Endodermal cell (in vitro differentiated cells): Measurements from ENCODE around the gene KCNT2. TPM values are rescaled to one million over a fixed set of nuclear protein-coding genes. Genes with fewer than 3 reads are reported as not detected.

Source experiments
- DNase-seq: peaks from one replicate; pipeline ENCODE4 v3.0.0-alpha.2; 2017
- H3K27ac ChIP-seq: 2 replicates; pipeline ENCODE4 v1.5.1; 2013; ENCODE audit warnings: mild to moderate bottlenecking, low read depth, low read length, moderate library complexity
- H3K27me3 ChIP-seq: 2 replicates; pipeline ENCODE4 v1.6.1; 2013; ENCODE audit warnings: mild to moderate bottlenecking, low read length, moderate library complexity; ENCODE audit not compliant: insufficient read depth, control insufficient read depth, poor library complexity, severe bottlenecking
- H3K36me3 ChIP-seq: 2 replicates; pipeline ENCODE4 v1.7.0; 2013; ENCODE audit warnings: mild to moderate bottlenecking, low read length, moderate library complexity; ENCODE audit not compliant: control insufficient read depth, insufficient read depth
- H3K4me1 ChIP-seq: one replicate; pipeline ENCODE4 v1.7.0; 2013; ENCODE audit warnings: low read length; ENCODE audit not compliant: control insufficient read depth, insufficient read depth
- H3K4me3 ChIP-seq: 2 replicates; pipeline ENCODE4 v1.5.1; 2013; ENCODE audit warnings: mild to moderate bottlenecking, low read length, moderate library complexity
- H3K9ac ChIP-seq: 2 replicates; pipeline ENCODE4 v1.6.1; 2013; ENCODE audit warnings: mild to moderate bottlenecking, low read length, moderate library complexity; ENCODE audit not compliant: poor library complexity, severe bottlenecking; ENCODE audit errors: extremely low read depth
- H3K9me3 ChIP-seq: 2 replicates; pipeline ENCODE4 v1.6.1; 2013; ENCODE audit warnings: mild to moderate bottlenecking, low read length, moderate library complexity; ENCODE audit not compliant: control insufficient read depth
- H3K27ac Mint-ChIP-seq: 2 replicates; pipeline ENCODE4 v1.8.0; 2020; ENCODE audit warnings: mixed read lengths
- H3K27me3 Mint-ChIP-seq: 2 replicates; pipeline ENCODE4 v1.8.0; 2021; ENCODE audit warnings: mild to moderate bottlenecking, mixed read lengths; ENCODE audit not compliant: insufficient read depth
- H3K36me3 Mint-ChIP-seq: 2 replicates; pipeline ENCODE4 v1.8.0; 2020; ENCODE audit warnings: low read depth, mixed read lengths
- H3K4me1 Mint-ChIP-seq: 2 replicates; pipeline ENCODE4 v1.8.0; 2020; ENCODE audit warnings: mixed read lengths
- H3K4me3 Mint-ChIP-seq: 2 replicates; pipeline ENCODE4 v1.8.0; 2020; ENCODE audit warnings: mild to moderate bottlenecking, moderate library complexity, mixed read lengths
- H3K9me3 Mint-ChIP-seq: 2 replicates; pipeline ENCODE4 v1.8.0; 2020; ENCODE audit warnings: mild to moderate bottlenecking, mixed read lengths
- WGBS, 2 experiments: methylation state at CpG; one replicate each; pipeline versions ENCODE4 v1.1.5 to v1.1.7; 2013; ENCODE audit warnings: missing lambda C conversion rate in 2 of 2, mixed read lengths in 1 of 2; ENCODE audit not compliant: insufficient coverage in 1 of 2, insufficient read length in 1 of 2; 5-methylcytosine and 5-hydroxymethylcytosine counted together
- total RNA-seq, 2 donors: library from RNA; stranded (reverse); fragmentation: NEBNext Ultra II Directional in 1 of 2; extraction: Animal tissue kit (Norgen Biotek cat#: 25700) in 1 of 2; gene quantifications; 2 replicates in 1 of 2; 3 replicates in 1 of 2; pipeline ENCODE4 v1.2.1, GENCODE V29; 2021
- TF ChIP-seq, protein P1 (sequence below): fragments of 200-600 bp; sonication (generic); conservative IDR thresholded peaks from 2 replicates; pipeline ENCODE4 v1.5.0; 2021; ENCODE audit warnings: antibody characterized with exemption, mild to moderate bottlenecking

KCNT2 gene
- total RNA-seq, 2 donors from 2014 or later, result 9.1 to 12.1 TPM

DNA sequence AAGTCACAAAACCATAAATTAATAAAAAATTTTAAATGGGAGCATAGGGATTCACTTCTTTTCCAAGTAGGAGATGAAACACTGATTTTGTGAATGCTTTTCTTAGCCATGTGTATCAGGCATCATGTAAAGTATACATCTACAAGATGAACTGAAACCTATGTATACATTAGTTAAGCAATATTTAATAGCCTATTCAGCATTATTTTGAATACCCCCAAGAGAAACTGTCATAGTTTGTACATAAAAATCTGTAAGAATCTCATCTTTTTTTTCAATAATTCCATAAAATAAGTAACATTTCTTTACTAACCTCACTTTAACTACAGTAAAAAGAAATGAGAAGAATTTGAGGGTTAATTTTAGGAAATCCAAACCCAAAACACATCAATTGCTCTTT lies 348.0 kb downstream of the KCNT2 start:
- H3K36me3 Mint-ChIP-seq, result no peaks in the 10 kb centered on the region
- Histone ChIP-seq H3K4me3 (no peak overlapping the region), H3K4me1 (no peaks in the 10 kb centered on the region), H3K27ac (no peak overlapping the region), H3K27me3 (no peaks in the 10 kb centered on the region), H3K9ac (no peak overlapping the region), H3K36me3 (no peaks in the 10 kb centered on the region), H3K9me3 (no peaks in the 10 kb centered on the region)
- DNase-seq, result no peak
- TF ChIP-seq, protein P1, sequence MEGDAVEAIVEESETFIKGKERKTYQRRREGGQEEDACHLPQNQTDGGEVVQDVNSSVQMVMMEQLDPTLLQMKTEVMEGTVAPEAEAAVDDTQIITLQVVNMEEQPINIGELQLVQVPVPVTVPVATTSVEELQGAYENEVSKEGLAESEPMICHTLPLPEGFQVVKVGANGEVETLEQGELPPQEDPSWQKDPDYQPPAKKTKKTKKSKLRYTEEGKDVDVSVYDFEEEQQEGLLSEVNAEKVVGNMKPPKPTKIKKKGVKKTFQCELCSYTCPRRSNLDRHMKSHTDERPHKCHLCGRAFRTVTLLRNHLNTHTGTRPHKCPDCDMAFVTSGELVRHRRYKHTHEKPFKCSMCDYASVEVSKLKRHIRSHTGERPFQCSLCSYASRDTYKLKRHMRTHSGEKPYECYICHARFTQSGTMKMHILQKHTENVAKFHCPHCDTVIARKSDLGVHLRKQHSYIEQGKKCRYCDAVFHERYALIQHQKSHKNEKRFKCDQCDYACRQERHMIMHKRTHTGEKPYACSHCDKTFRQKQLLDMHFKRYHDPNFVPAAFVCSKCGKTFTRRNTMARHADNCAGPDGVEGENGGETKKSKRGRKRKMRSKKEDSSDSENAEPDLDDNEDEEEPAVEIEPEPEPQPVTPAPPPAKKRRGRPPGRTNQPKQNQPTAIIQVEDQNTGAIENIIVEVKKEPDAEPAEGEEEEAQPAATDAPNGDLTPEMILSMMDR, result no peak
- H3K4me3 Mint-ChIP-seq, result no peak overlapping the region
- peaks cover 4% of the 10 kb centered on the region for H3K4me1 Mint-ChIP-seq
- no peaks in the 10 kb centered on the region for H3K9me3 Mint-ChIP-seq
- no peak overlapping the region for H3K27ac Mint-ChIP-seq
- no peaks in the 10 kb centered on the region for H3K27me3 Mint-ChIP-seq

DNA sequence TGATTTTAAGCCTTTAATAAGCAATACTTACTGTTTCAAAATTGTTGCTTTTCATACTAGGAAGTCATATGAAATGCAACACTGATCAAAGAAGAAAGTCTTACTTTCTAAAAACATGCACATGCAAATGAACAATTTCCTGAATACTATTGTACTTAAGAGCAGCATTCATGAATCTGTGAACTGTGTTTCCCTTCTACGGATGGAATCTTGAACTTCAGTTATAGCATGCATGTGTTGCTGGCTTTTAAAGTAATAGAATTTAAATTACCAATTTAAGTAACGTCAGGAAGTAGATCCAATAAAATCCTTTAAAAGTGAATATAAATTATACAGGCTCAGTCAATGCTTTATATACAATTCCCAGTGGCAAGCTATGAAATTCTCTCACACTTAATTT lies 348.9 kb downstream of the KCNT2 start:
- H3K4me1 Mint-ChIP-seq, result no peaks in the 10 kb centered on the region
- no peaks in the 10 kb centered on the region for H3K36me3 Mint-ChIP-seq
- no peak overlapping the region for H3K4me3 Mint-ChIP-seq
- no peaks in the 10 kb centered on the region for H3K9me3 Mint-ChIP-seq
- H3K9me3 ChIP-seq, result no peaks in the 10 kb centered on the region
- H3K4me3 ChIP-seq, result no peak overlapping the region
- no peak overlapping the region for H3K27ac Mint-ChIP-seq
- WGBS, 2 experiments, result 86% methylated on average over 1 of the region's 2 CpGs; no CpG with 5 or more reads in 1 of the 2 experiments
- H3K27me3 Mint-ChIP-seq, result no peaks in the 10 kb centered on the region
- TF ChIP-seq, protein P1, result no peak
- no peaks in the 10 kb centered on the region for H3K36me3 ChIP-seq
- H3K9ac ChIP-seq, result no peak overlapping the region
- no peak overlapping the region for H3K27ac ChIP-seq
- no peak for DNase-seq
- H3K4me1 ChIP-seq, result no peaks in the 10 kb centered on the region
- H3K27me3 ChIP-seq, result no peaks in the 10 kb centered on the region

DNA sequence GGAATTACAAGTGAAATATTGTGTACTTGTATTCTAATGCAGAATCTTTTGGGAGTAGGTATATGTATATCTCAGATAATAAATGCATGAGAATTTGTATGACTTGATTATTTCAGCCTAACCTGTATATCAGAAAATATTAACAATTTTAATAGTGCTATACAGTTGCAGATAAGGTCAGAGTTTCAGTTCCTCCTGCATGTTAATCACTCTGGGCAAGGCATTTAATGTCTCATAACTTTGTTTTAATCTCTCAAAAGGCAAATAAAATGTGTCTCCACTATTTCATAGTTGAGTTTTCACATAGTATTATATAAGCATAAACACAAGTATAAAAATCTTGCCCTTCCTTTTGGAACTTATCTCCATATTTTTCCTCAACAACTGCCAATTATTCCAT lies 352.5 kb downstream of the KCNT2 start:
- no peak overlapping the region for H3K4me3 Mint-ChIP-seq
- Histone ChIP-seq H3K36me3 (no peaks in the 10 kb centered on the region), H3K9me3 (no peaks in the 10 kb centered on the region), H3K4me3 (no peak overlapping the region), H3K4me1 (no peaks in the 10 kb centered on the region), H3K27me3 (no peaks in the 10 kb centered on the region), H3K9ac (no peak overlapping the region), H3K27ac (no peak overlapping the region)
- H3K4me1 Mint-ChIP-seq, result no peaks in the 10 kb centered on the region
- no peak overlapping the region for H3K27ac Mint-ChIP-seq
- no peak for DNase-seq
- no peaks in the 10 kb centered on the region for H3K36me3 Mint-ChIP-seq
- H3K27me3 Mint-ChIP-seq, result no peaks in the 10 kb centered on the region
- TF ChIP-seq, protein P1, result no peak
- H3K9me3 Mint-ChIP-seq, result no peaks in the 10 kb centered on the region
